Activated CD4-positive, CD25-positive, alpha-beta regulatory T cell treated with anti-CD3 and anti-CD28 coated beads, Interleukin-2, amount 50 U/mL, for 24 hours (primary cell): ENCODE measurements around the gene PIEZO2.
"Not testable (repeated sequence)": the region's sequence is repeated elsewhere in the genome, so short reads cannot be mapped to it uniquely, and the experiment has no call there.

Experiments used
- ATAC-seq, 2 donors: fragments of 150-1000 bp; cut with Tn5 transposase; one replicate each; pipeline ENCODE4 v1.10.0; 2021; ENCODE audit warnings: mild to moderate bottlenecking in 1 of 2, moderate library complexity in 1 of 2

The PIEZO2 gene

DNA sequence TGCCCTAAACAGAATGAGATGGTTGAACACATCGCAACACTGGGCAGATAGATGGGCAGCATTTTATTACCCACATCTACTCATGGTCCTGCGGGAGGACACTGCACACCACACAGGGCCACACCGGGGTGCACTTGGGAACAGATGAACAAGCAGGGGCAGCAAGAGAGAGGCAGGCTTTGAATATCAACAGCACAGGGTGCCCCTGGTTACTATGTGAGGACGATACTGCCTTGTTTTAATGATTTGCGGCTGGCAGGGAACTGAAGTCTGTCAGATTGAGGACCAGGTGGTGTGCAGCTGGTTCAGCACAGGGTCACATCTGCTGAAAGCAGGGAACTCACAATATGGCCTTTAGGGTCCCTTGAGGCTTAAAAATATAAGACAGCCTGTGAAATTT lies 195.7 kb downstream of the PIEZO2 start:
- no peak for ATAC-seq

DNA sequence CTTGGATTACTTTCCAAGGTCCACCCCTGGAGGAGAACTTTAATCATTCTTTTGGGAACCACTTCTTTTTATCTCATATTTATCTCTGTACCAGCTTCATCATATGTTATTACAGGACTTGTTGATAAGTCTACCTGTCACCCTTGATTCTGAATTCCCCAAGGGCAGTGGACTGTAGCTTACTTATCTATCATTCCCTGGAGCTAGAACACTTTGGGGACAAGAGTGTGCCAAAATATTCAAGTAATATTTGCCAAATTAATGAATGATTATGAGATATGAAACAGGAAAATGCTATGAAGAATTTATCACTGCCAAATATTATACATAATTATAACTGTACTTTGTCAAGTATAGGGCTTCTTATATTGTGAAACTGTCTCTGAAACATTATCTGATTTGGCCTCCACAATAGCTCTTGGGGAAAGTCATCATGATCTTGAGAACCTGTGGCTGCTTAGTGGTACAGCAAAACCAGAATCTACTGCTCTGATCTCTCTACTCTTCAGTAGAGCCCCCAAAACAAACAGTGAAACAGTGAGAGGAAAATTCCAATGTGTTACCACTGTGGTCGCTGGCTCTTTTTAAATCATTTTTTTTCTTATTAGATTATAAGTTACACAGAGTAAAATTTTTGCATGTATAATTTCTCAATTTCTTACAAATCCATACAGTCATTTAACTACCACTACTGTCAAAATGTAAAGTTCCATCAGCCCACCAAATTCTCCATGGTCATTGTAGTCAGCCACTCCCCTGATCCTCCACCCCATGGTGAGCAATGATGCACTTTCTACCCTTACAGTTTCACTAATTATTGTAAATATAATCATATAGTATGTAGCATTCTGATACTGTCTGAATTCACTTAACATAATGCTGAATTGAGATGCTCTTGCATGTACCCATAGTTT lies 197.5 kb downstream of the PIEZO2 start:
- no peak for ATAC-seq

DNA sequence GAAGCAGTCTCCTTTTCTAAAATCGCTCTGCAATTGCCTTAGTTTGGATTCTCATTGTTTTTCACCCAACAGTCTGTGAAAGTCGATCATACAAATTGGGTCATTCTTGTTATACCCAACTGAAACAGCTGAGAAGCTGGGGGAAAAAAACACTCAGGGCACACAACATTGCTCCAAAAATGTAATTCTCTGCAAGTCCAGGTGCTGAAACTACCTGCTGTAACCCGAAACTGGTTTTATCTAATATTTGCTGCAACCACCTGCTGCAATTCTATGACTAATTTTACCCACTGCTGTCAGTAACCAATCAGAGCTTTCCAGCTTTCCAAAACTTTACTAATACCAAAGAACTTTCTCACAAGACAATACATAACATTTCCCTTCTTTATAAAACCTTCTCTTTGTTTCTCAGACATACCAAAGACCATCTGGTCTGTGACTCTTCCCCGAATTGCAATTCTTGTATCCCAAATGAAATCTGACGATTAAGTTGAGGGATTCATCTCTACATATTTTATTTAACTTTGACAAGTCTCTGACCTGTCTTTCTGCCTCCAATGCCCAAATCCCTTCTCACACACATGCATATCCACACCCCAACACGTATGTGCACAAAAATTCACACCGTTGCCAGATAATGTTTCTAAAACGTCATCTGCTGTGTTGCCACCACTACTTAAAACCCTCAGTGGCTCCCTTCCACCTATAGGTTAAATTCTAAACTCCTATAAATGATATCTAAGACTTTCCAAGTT lies 198.3 kb downstream of the PIEZO2 start:
- no peak for ATAC-seq

DNA sequence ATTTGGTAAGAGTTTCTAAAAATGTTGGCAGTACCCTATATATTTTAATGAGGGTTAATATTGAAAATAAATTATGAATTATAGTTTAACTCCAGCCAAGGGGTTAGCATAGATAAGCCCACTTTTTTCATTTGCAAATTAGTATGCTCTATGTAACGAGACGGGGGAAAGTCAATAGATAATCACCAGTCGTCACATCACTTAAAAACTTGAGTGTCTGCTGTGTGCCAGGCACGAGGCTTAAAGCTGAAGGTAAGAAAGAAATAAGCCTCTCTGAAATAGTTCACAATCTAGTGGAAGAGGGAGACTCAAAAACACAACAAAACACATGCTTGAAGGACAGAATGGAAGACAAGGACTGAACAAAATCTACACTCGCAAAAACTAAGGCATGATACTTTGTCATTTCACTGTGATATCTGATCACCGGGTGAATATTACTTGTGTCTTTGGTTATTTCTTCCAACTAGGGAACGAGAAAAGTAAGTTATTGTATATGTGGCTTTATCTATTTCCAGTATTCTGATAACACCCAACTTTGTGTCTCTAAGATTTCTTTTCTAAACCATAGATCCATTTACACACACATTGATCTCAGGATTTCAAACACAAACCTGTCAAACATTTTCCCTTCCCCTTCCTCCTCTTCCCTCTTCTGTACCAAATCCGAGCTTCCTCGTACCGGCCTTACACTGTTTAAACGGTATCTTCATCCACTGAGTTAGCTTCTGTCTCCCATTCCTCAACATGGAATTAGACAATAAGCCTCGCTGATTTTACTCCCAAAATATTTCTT lies 199.1 kb downstream of the PIEZO2 start:
- no peak for ATAC-seq

DNA sequence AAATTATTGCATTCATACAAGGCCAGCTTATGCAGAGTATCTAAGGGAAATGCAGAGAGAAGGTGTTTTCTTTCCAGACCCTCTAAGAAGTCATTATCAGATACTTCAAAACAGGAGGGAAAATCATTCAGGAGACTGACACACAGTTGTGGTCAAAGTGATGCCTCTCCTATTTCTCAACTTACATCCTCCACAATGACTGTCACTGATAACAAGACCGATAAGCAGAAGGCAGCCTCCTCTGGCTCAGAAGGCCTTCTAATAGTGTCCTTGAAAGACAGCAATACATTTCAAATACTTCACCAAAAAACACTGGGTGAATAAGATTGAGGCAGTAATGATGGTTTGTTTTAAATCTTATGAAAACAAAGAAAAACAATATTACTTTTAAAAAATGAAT lies 199.7 kb downstream of the PIEZO2 start:
- ATAC-seq: no peak

DNA sequence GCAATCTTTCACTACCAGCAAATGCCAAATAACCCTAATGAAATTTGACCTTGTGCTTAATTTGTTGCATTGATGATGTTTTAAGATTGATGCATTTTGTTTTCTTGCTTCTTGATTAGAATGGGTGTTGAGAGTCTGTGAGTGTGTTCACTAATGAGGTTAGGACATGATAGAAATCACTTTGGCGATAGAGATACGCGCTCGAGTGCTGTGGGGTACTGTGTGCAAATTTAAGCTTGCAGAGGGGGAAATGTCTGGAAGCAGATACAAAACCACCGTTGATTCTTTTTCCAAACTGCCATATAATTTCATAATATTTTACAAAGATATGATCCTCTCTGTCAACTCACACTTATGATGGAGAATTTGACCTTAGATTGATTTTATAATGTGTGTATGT lies 200.9 kb downstream of the PIEZO2 start:
- no peak for ATAC-seq

DNA sequence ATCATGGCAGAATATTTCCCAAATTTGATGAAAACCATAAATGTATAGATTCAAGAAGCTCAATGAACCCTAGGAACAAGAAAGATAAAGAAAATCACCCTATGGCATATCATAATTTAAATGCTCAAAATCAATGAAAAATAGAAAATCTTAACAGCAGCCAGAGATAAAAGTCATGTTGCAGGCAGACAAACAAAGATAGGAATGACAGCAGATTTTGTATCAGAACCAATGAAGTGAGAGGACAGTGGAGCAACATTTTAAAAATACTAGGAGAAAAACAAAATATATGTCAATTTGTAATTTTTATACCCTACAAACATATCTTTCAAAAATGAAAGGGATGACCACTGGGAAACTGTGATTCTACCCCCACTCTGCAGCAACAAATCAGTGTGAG lies 203.3 kb downstream of the PIEZO2 start:
- no peak for ATAC-seq

DNA sequence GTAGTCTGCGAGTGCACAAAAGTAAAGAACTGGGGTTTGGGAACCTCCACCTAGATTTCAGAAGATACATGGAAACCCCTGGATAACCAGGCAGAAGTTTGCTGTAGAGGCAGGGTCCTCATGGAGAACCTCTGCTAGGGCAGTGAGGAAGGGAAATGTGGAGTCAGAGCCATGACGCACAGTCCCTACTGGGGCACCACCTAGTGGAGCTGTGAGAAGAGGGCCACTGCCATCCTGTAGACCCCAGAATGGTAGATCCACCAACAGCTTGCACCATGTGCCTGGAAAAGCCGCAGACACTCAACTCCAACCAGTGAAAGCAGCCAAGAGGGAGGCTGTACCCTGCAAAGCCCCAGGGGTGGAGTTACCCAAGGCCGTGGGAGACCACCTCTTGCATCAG lies 206.4 kb downstream of the PIEZO2 start:
- no peak for ATAC-seq

DNA sequence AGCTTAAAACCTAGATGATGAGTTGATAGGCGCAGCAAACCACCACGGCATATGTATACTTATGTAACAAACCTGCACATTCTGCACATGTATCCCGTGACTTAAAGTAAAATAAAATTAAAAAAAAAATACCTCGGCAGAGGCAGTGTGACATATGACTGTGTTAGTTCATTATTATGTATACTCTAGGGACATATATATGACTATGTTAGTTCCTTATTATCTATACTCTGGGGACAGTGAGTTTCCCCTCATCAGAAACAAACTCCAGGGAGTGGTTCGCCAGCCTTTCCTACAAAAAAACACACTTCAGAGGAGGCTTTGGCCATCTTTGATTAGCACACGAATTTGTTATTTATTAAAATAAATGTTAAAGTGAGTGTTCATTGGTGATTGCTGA lies 209.5 kb downstream of the PIEZO2 start:
- no peak for ATAC-seq

DNA sequence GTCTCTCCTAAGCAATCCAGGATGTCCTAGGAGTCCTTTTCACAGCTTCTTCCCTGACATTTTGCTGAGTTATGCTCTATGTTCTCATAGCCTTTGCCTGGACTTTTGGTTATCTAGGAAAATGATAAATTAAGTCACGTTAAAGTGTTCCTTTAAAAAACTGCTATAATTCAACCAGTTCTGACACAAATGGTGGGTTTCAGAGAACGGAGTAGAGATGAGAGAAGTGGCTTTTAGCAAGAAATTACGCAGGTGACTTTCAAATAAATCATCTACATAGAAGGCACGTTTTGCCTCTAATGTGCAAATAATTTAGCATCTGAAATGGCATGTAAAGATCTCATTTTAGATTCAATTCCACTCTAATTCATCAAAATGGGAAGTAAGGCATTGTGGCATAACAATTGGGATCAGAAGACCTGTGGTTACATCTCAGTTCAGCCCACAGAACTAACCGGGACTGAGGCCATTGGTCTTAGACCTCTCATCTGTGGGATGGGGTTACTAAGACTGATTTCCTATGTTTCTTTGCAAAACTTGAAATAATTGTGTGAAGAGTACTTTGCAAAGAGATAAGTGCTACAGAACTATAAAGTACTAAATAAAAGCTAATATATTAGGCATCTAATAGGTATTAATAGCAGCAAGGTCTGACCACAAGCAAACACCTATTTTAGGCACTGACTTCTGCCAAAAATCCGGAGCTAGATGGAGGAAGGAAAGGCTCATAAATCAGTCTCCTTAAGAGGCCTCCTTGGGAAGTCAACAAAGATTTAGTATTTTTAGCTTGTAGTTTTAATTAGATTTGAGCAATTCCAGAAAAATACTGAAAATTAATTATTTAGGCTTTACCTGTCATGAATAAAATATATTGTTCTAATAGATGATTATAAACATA lies 211.4 kb downstream of the PIEZO2 start:
- ATAC-seq: no peak

DNA sequence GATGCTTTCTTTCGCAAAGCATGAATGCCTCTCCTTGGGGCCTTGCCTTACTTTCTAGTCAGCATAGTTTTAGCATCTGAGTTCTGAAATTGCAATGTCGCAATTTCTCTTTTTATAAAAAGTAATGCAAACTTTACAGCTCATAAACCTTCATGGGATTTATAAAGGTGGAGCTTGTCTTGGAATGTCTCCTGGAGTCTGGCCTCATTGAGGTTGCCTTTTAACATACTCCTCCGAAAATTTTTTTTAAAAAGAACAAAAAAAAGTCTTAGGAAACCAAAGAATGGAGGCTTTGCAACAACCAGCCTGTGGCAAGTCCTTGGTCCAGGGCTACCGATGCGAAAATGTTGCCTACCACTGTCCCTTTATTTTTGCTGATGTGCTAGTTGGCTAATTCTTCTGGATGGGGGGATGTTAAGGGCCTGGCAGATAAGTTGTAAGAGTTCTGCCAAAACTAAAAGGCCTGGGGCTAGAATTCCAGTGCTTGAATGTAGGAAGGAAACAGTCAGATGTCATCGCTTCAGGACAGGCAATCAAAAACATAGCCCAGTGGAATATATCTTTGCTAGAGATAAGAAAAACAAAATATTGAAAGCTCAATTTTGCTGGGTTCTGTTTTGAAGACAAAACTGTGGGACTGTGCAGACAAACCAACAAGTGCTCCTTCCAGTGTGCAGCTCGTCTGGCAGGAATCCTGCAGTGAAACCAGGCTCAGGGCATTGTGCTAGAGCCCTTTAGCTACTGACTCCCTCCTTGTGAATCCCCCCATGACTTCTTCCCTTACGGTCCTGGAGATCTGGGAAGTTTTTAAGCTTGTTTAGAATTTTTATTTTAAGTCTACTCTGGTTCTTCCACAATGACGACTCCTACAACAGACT lies 213.0 kb downstream of the PIEZO2 start:
- no peak for ATAC-seq

DNA sequence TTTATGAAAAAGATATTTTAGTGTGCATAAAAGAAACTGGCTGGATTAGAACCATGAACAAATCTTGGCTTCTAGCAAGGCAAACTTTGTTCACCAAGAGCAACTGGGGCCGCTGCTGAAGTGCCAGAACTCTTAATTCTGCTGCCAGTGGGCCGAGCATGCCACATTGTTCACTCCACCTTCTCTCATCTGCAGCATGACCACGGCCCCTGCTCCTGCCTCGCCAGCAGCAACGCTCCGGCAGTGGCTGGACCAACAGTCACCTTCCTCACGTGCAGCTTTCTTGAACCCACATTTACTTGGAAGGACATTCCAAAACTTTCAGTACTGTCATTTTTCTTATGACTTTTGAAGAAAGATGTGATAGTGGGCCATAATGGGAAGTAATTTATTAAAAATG lies 213.8 kb downstream of the PIEZO2 start:
- ATAC-seq: no peak

DNA sequence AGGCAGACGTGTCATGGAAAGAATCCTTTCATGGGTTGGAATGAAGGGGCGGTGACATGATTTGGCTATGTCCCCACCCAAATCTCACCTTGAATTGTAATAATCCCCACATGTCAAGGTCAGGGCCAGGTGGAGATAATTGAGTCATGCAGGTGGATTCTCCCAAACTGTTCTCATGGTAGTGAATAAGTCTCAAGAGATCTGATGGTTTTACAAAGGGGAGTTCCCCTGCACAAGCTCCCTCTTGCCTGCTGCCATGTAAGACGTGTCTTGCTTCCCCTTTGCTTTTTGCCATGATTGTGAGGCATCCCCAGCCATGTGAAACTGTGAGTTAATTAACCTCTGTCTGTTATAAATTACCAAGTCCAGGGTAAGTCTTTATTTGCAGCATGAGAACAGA lies 215.7 kb downstream of the PIEZO2 start:
- ATAC-seq: not testable (repeated sequence)

DNA sequence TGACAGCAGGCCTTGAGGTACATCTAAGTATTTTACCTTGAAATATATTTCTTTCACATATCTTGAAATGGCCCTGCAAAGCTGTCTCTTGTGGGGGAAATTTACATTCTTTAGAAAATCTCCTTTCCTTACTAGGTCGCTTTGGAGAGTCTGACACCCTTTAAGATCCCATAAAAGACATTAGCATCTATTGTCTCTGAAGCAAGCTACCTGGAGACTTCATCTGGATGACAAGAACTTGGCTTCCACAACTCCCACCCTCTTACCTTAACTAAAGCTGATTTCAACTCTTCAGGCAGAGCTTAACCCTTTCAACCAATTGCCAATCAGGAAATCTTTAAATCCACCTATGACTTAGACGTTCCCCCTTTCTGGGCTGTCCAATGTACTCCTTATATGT lies 219.3 kb downstream of the PIEZO2 start:
- no peak for ATAC-seq

DNA sequence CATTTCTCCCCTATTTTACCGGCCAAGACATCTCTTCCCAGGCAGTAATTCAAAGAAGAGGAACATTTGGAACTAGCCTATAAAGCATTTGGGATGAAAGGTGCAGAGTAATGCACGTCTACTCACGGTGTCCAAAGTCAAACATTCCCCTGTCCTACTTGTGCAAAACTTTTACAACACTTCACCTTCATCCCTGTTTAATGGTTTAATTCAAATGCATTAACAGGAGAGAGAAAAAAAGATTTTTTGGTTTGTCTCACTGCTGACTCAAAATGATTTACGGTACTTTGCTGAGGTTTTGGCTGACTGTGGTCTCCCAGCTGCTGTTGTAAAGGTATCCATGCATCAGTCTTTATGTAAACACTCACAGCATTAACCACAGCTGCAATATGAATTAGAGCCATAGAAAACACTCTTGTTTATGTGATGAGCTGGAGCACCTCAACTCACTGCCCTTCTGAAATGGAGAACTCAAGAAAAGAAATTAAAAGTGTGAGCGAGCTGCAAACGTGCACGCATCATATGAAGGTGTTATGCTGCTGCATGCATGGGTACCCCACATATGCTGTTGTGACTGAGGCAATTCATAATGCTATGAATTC lies 220.5 kb downstream of the PIEZO2 start:
- no peak for ATAC-seq

DNA sequence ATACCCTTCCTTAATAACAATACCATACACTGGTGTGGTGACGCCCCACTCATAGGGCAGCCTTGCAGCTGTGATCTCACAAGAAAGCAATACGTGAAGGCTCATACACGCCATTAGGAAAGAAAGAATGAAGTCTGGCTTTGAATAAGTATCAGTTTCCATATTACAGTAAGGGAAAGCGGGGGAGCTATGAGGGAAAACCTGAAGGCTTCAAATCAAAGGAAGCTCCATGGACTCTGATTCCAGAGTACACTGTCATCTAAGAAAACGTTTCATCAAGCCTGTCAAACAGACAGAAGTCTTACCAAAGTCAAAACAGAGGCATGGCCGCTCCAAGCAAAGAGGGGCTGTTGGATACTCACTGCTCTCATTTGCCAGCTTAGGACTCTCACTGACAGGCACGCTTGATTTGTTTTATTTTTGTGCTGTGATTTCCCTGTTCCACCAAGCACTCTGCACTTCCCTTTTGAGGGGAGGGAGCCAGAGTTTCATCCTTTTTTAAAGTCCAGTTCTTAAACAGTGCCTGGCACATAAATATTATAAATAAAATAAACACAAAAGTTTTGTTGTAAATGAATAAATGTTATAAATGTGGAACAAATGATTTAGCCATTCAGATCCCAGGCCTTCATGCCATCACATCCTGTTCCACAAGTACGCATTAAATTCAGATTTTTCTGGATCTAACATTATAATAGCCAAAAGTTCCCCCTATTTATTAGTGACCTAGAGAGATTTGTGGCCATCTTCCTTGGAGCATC lies 221.2 kb downstream of the PIEZO2 start:
- ATAC-seq: no peak

DNA sequence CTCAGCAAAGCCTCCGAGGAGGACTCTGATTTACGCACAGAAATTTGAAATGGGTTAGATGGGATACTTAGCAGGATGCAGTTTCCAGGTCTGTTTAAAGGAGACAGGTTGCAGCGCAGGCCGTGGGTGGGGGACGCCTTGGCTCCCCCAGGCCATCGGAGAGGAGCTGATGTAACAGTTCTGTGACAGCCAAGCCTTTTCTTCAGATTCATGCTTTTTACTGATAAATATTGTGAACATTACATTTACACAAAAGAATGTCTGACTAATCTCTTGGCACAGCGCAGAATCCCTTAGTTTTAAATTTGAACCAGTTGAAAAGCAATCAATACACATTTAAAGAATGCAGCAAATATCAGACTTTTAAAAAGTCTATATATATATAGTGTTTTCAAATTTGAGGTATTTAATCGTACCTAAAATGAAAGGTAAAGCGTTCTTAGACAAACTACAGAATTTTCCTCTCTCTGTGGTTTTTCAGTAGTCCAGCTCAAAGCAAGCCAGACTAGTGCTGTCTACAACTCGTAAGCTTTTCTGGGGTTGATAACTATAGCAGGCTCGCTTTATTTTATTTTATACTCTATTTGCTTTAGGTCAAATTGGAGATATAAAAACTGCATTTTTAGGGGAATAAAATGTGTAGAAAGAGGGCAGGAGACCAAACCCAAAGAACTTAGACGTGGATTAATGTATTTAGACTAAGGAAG lies 221.9 kb downstream of the PIEZO2 start:
- ATAC-seq: no peak

DNA sequence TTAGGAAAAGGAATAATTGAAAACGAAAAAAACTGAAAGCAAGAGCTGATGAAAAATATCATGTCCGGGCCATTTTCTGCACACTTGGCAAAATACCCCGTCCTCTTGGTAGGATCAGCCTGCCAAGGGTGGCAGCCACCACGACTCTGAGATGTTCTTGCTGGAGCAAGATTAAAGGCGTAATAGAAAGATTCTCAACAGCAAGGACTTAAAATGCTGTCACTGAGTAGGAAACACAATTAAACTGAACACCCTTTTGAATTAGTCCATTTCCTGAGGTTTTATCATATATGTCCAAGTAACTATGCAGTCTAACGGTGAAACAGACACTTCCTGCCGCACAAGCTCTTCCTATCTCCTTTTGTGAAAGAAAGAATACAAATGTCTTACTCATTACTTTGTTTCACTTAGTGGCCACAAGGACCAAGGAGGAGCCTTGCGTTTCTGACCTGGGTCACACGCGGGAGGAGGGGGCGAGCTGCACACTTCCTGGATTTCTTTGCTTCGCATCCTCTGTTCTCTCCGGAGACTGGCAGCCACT lies 222.7 kb downstream of the PIEZO2 start:
- ATAC-seq: no peak

DNA sequence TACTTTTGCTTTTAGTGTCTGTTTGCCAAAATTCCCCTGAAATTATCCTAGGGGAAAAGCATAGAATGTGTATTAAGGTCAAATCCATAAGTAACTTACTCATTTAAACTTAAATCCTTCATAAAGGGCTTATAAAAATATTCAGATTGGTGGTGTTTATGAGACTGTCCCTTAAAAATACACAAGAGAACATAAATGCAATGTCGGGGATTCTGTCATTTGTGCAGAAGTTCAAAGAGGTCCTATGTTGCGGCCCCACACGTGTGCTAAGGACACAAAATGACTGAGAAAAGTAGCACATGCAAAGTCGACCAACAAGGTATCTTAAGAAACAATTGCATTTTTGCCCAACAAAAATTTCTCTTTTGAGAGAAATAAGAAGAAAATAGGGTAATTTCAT lies 225.1 kb downstream of the PIEZO2 start:
- ATAC-seq: no peak
